WERI-Rb-1 (cell line): ENCODE results near the gene CRMP1.
A peak's percentile ranks its signal among the peaks of the same experiment; 100 is the strongest.

Experiments used
- DNase-seq: peaks from one replicate; pipeline ENCODE4 v3.0.0-alpha.2; 2020
- H3K27ac ChIP-seq: fragments of 250-450 bp; sonication (Bioruptor Pico); 2 replicates; pipeline ENCODE4 v1.5.1; 2020; ENCODE audit warnings: mild to moderate bottlenecking, moderate library complexity
- H3K27me3 ChIP-seq: fragments of 250-450 bp; sonication (Bioruptor Pico); 2 replicates; pipeline ENCODE4 v1.5.1; 2021; ENCODE audit warnings: mild to moderate bottlenecking, low read depth, moderate library complexity; ENCODE audit not compliant: insufficient read depth, severe bottlenecking
- H3K36me3 ChIP-seq: fragments of 250-450 bp; sonication (Bioruptor Pico); 2 replicates; pipeline ENCODE4 v1.5.1; 2020; ENCODE audit warnings: mild to moderate bottlenecking, moderate library complexity
- H3K4me3 ChIP-seq: 2 replicates; pipeline ENCODE4 v1.5.1; 2011; ENCODE audit warnings: low read depth, mild to moderate bottlenecking, control low read depth, low read length
- H3K9me3 ChIP-seq: fragments of 250-450 bp; sonication (Bioruptor Pico); 2 replicates; pipeline ENCODE4 v1.5.1; 2021; ENCODE audit warnings: mild to moderate bottlenecking, moderate library complexity; ENCODE audit not compliant: severe bottlenecking
- TF ChIP-seq, protein P1 (sequence below): IDR thresholded peaks from 2 replicates; pipeline ENCODE4 v1.5.1; 2011; ENCODE audit warnings: low read depth, mild to moderate bottlenecking, control low read depth, inconsistent platforms, low read length

CRMP1 gene

DNA sequence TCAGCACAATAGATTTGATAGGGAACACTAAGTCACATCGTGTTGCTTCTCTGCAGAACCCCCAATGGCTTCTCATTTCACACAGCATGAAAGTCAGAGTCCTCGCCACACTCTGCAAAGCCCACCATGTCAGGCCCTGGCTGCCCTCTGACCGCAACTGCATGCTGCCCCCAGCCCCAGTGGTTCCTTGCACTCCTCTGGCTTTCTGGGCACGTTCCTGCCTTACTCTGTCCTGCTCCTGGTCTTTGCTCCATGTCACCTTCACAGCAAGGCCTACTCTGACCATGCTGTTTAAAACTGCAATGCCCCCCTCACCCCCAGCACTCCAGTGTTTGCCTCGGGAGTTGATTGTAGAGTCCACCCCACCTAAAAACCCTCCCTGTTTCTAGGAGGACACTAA is 103.7 kb downstream of the CRMP1 start:
- H3K4me3 ChIP-seq: no peak overlapping the region
- no peaks in the 10 kb centered on the region for H3K27me3 ChIP-seq

DNA sequence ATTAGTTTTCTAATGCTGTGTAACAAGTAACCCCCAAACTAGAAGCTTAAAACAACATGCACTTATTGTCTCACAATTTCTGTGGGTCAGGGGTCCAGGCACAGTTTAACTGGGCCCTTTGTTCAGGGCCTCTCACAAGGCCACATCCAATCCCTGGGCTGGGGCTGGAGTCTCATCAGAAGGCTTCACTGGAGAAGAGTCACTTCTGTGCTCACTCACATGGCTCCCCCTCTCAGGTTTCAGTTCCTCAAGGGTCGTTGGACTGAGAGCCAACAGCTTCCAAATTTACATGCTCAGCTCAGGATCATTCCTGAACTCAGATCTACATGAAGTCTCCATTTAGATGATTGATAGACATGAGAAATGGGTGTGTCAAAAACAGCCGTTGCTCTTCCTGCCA is 104.7 kb downstream of the CRMP1 start:
- TF ChIP-seq, protein P1, sequence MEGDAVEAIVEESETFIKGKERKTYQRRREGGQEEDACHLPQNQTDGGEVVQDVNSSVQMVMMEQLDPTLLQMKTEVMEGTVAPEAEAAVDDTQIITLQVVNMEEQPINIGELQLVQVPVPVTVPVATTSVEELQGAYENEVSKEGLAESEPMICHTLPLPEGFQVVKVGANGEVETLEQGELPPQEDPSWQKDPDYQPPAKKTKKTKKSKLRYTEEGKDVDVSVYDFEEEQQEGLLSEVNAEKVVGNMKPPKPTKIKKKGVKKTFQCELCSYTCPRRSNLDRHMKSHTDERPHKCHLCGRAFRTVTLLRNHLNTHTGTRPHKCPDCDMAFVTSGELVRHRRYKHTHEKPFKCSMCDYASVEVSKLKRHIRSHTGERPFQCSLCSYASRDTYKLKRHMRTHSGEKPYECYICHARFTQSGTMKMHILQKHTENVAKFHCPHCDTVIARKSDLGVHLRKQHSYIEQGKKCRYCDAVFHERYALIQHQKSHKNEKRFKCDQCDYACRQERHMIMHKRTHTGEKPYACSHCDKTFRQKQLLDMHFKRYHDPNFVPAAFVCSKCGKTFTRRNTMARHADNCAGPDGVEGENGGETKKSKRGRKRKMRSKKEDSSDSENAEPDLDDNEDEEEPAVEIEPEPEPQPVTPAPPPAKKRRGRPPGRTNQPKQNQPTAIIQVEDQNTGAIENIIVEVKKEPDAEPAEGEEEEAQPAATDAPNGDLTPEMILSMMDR: no peak
- Histone ChIP-seq H3K27ac (no peak overlapping the region; the same call in 1 of the 2 replicates), H3K27me3 (no peaks in the 10 kb centered on the region), H3K36me3 (peaks cover 62% of the 10 kb centered on the region), H3K9me3 (peaks cover 3% of the 10 kb centered on the region), H3K4me3 (no peak overlapping the region)
- DNase-seq: no peak

More for the DNA sequence above, 103.7 kb downstream of the CRMP1 start:
- H3K36me3 ChIP-seq: peaks cover 58% of the 10 kb centered on the region
- H3K27ac ChIP-seq: peak overlapping the region; percentile 62
- no peak for DNase-seq
- H3K9me3 ChIP-seq: peaks cover 3% of the 10 kb centered on the region
- TF ChIP-seq, protein P1: no peak

DNA sequence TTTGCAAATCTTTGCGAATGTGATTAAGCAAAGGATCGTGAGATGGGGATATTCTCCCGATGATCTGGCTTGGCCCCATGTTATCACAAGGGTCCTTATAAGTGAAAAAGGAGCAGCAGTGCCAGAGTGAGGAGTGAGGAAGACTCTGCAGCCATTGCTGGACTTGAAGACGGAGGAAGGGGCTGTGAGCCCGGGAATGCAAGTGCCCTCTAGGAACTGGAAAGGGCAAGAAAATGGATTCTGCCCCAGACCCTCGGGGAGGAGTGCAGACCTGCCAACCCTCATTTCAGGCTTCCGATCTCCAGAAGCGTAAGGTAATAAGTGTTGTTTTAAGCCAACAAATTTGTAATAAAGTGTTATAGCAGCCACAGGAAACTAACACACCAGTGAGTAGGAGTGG is 105.6 kb downstream of the CRMP1 start:
- Histone ChIP-seq H3K9me3 (peaks cover 3% of the 10 kb centered on the region), H3K4me3 (no peak overlapping the region), H3K27ac (peak overlapping the region; percentile 36), H3K27me3 (no peaks in the 10 kb centered on the region), H3K36me3 (peaks cover 66% of the 10 kb centered on the region)
- TF ChIP-seq, protein P1: no peak
- DNase-seq: no peak

DNA sequence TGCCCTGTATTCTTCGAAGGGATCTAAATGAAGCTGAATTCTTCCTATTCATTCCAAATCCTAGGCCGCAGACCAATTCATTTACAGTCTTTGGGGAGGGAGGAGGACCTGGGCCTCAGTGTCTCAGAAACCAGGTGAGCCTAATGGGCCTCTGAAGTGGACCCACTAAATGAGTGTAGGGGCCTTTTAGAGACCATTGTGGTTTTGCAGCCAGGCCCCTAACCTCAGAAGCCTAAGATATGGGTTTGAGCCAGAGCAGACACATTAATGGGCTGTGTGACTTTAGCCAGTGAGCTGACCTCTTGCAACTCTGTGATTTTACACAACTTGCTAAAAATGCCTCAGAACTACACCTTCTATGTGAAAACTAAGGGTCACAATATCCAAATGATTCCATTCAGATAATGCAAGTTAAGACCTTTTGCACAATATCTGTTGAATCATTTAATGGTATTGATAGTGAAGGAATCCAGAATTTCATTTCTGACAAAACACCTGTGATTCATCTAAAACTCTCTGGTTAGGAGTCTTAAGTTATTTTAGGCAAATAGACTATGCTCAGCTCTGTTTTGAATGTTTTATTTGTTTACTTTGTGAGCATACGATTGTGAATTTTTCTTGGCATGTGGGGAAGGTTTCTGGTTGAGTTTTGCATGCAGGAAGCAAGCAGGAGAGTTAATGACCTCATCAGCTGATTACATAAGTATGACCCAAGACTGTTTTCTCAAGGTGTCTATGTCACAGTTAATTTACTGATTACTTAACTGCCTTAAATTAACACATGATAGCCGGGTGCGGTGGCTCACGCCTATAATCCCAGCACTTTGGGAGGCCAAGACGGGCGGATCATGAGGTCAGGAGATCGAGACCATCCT is 106.8 kb downstream of the CRMP1 start:
- H3K27ac ChIP-seq: peak overlapping the region; percentile 30
- H3K36me3 ChIP-seq: peaks cover 64% of the 10 kb centered on the region
- no peak for DNase-seq
- H3K9me3 ChIP-seq: peaks cover 3% of the 10 kb centered on the region
- no peaks in the 10 kb centered on the region for H3K27me3 ChIP-seq
- TF ChIP-seq, protein P1: no peak
- no peak overlapping the region for H3K4me3 ChIP-seq

DNA sequence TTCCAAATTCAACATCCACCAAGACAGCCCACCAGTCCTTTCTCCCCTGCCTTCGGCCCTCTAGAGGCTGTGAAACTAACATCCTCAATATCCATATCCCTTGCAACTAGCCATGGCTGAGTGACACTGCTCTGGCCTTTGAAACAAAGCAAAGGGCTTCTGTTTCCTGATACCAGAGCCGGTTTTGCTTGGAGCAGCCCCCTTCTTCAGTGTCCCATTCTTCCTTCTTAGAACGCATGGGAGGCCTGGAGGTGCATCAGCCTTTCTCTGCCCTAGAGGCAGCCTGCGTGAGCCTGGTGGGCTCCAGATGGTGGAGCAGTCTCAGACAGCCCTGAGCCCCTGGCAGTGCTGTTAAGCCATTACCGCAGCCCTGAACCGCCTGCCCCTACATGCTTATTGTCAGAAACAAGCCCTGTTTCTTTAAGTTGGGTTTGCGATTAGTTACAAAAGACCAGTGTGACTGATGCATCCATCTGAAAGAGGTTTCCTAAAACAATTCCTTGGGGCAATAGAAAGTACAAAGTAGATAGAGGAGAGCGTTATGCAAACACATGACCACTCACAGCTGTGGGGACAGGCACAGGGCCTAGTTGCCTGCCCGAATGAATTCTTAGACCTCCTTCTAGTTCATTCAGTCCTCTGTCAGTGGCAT is 107.8 kb downstream of the CRMP1 start:
- TF ChIP-seq, protein P1: peak; percentile 28; the same call in 1 of the 2 replicates
- peak; percentile 63 for DNase-seq
- no peak overlapping the region for H3K4me3 ChIP-seq
- H3K27ac ChIP-seq: peak overlapping the region; percentile 30
- H3K36me3 ChIP-seq: peaks cover 67% of the 10 kb centered on the region
- H3K27me3 ChIP-seq: no peaks in the 10 kb centered on the region
- peaks cover 3% of the 10 kb centered on the region for H3K9me3 ChIP-seq
